Stimulated activated CD8-positive, alpha-beta memory T cell treated with anti-CD3 and anti-CD28 coated beads, Interleukin-4, amount 100 ng/mL, for 1 hour (primary cell): ENCODE results near the gene BTBD9.
"Not testable (repeated sequence)": the region's sequence is repeated elsewhere in the genome, so short reads cannot be mapped to it uniquely, and the experiment has no call there.

Experiments
- DNase-seq, 2 donors: peaks; one replicate each; pipeline ENCODE4 v3.0.0-alpha.2; 2020; ENCODE audit warnings: low read depth in 2 of 2, low spot score in 1 of 2

Gene BTBD9

GRCh38 chr6:38127284-38127683 is 512.4 kb downstream of the BTBD9 start:
- no peak for DNase-seq

- not testable (repeated sequence) for DNase-seq
Observed at GRCh38 chr6:38124224-38124926, 515.4 kb downstream of the BTBD9 start.

GRCh38 chr6:38119516-38119915 is 520.2 kb downstream of the BTBD9 start:
- no peak for DNase-seq

GRCh38 chr6:38118791-38119365 is 520.9 kb downstream of the BTBD9 start:
- DNase-seq: no peak
